ENCODE data around the gene ADGRG2.
"Not testable (repeated sequence)": the region's sequence is repeated elsewhere in the genome, so short reads cannot be mapped to it uniquely, and the experiment has no call there.

The ADGRG2 gene

GRCh38 chrX:18995221-18995620, 127.0 kb downstream of the ADGRG2 start:
- no peak for DNase-seq

DNA sequence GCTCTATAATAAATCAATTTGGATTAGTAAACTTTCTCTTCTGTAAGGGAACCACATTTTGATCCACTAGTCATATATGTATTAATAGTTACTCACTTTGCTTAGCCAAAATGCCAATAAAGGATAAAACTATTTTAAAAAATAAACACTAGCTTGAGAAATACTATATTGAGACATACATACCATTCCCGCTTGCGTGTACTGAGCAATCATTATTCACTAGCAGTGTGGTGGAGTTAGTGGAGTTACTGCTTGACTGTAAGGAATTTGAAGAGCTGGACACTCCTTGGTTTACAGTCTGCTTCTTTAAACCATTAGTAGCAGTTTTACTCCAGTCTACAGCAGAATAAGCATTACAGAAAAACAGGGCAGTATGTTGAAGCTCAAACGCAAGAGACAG, 127.6 kb downstream of the ADGRG2 start:
- no peak for DNase-seq

DNA sequence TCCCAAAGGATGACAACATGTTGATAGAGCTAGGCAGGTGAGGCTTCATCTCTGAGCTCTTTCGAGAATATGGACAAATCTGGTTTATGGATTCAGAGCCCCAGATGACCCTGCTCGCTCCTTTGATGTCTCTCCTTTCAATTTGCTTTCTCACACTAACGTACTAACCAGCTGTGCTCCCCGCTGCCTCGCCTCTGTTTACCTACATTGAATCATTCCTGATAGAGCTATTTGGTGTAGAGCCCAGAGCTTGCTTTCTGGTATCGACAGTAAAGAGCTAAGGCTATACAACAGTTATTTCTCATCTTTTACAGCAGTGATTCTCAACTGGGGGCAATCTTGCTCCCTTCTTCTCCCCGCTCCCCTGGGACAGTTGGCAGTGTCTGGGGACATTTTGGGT, 129.4 kb downstream of the ADGRG2 start:
- DNase-seq = no peak

GRCh38 chrX:18985186-18985435, 137.2 kb downstream of the ADGRG2 start:
- DNase-seq = no peak

GRCh38 chrX:18984381-18985185, 137.7 kb downstream of the ADGRG2 start:
- DNase-seq = peak; percentile 79

- peak; percentile 46 for DNase-seq
Observed at GRCh38 chrX:18983666-18984380, 138.4 kb downstream of the ADGRG2 start, which contains the start of gene PHKA2. PHKA2 (minus strand) TSS chrX:18984114; CDS start chrX:18983932, 182 bp downstream.

DNA sequence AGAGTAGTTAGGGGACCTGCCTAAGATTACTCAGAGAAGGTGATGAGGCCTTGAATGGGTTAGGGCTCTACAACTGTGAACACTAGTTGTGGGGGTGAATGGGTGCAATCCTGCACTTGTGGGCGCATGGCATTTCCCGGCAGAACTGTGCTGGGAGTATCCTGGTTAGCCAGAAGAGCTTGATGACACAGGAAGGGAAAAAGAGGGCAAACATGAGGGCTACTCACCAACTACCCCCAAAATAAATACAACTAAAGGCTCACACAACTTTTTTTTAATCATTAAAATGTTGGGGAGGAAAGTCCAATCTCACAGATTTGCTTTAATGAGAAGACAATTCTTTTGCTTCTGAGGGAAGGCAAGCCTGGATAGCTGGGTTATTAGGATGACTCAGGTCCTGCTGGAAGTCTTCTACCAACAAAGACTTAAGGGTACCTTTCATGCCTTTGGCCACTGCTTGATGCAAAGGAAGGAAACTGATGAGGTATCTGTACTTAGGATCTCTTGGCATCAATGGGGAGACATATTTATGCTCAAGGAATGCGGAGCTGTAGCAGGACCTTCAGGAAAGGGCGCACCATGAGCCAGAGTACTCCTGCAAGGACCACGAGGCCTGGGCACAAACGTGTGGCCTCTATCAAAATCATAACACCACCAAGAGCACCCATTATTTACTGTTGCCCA, 141.0 kb downstream of the ADGRG2 start:
- no peak for DNase-seq

GRCh38 chrX:18980262-18980661, 142.0 kb downstream of the ADGRG2 start:
- not testable (repeated sequence) for DNase-seq

DNA sequence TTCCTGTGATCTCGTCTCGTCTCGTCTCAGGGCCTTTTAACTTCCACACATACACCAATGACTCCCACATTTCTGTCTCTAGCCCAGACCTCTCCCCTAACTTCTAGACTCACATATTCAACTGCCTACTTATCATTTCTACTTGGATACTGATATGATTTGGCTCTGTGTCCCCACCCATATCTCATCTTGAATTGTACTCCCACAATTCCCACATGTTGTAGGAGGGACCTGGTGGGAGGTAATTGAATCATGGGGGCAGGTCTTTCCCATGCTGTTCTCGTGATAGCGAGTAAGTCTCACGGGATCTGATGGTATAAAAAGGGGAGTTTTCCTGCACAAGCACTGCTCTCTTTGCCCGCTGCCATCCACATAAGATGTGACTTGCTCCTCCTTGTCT, 147.3 kb downstream of the ADGRG2 start:
- no peak for DNase-seq

DNA sequence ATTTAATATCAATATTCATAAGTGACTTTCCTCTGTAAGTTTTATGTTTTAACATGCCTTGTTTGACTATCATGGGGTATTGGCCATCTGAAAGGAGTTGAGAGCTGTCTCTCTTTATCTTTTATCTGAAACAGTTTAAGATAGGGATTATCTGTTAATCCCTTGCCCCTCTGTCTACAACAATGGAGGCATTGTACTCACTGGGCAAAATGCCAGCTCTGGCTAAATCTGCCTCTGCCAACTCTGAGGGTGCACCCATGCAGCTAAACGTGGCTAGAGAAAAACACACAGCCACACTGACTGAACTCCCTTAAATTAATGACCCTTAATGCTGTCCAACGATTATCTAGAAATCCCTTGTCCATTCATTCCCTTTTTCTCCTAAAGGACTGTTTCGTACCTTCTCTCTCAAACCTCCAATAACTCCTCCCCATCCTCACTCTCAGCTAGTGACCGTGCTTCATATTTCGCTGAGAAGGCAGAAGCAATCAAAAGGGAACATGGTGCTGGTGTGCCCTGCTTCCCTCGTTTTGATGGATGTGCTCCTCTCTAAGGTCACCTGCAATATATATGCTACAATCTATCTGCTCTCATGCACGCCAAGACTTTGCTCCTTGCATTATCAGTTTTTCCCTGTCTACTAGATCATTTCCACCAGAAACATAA, 148.6 kb downstream of the ADGRG2 start:
- DNase-seq = no peak

DNA sequence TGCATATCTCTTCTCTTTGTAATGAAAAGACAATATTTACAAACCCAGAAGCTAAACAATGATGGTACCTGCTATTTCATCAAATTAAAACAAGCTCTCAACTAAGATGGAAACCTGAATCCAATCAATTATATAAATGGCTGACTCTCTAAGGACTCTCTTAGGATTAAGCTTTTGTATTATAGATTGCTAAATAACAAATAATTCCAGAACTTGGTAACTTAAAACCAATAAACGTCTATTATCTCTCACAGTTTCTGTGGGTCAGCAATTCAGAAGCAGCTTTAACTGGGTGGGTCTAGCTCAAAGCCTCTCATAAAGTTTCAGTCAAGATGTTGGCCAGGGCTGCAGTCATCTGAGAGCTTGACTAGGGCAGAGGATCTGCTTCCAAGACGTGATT, 150.8 kb downstream of the ADGRG2 start:
- DNase-seq = no peak

- DNase-seq = no peak
Observed at GRCh38 chrX:18970465-18970864, 151.8 kb downstream of the ADGRG2 start.

- DNase-seq = no peak
Observed at GRCh38 chrX:18966624-18967023, 155.6 kb downstream of the ADGRG2 start.

GRCh38 chrX:18964901-18965300, 157.4 kb downstream of the ADGRG2 start:
- no peak for DNase-seq

DNA sequence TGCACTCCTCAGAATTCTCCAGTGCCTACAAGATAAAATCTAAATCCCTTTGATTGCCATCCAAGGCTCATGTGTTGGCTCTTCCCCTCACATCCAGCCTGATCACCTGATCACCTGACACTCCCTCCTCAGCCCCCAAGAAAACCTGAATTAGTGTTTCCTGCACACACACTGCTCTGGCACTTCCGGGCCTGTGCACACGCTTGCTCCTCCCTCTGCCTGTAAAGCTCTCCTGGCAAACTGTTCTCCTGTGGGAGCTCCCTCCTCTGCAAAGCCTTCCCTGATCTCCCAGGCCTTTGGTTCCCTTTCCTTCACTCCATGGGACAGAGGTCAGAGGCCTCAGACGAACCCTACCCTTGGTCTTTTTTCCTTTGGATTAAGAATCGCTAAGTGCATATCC, 158.2 kb downstream of the ADGRG2 start:
- DNase-seq = no peak

- no peak for DNase-seq
Observed at GRCh38 chrX:18962329-18962728, 159.9 kb downstream of the ADGRG2 start.

GRCh38 chrX:18961686-18962085, 160.6 kb downstream of the ADGRG2 start:
- no peak for DNase-seq

DNA sequence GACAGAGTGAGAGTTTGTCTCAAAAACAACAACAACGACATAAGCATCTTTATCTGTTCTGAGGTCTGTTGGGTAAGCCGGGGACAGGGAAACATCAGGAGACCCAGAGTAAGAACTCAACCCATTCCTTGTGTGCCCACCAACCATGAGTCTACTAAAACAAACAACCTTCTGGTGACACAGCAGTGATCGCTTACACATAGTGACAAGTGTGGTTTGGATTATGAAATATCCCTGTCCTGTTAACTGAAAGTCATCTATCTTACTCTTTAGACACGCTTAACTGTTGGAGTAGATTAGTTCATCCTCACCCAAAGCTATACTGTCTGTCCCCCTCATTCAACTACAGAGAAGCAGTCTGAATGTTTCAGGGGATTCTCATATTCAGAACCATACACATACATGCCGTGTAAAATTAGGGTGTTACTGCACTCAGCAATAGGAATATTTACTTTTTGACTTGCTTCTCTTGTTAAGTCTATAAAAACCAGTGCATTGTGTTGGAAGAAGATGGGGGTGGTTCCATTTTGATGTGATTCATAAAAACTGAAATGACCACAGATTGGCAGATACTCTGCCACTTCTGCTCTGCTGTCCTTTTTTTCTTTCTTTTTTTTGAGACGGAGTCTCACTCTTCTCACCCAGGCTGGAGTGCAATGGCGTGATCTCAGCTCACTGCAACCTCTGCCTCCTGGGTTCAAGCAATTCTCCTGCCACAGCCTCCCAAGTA, 165.8 kb downstream of the ADGRG2 start:
- no peak for DNase-seq

- no peak for DNase-seq
Observed at GRCh38 chrX:18955676-18956075, 166.6 kb downstream of the ADGRG2 start.

- no peak for DNase-seq
Observed at GRCh38 chrX:18951032-18951431, 171.2 kb downstream of the ADGRG2 start.

DNA sequence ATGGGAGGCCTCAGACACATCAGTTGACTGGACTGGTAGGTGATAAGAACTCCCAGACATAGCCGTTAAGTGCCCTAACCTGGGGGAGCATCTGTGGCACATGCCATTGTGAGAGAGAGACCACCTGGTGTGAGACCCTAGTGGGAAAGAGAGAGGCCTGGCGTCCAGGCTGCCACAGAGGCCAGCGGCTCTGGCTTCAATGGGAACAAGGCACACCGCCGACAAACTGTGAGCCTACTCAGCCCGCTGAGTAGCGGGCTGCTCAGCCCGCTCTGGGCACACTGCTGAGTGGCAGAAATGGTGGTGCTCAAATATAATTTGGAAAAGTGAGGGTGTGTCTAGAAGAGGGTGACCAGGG, 172.3 kb downstream of the ADGRG2 start:
- no peak for DNase-seq

DNA sequence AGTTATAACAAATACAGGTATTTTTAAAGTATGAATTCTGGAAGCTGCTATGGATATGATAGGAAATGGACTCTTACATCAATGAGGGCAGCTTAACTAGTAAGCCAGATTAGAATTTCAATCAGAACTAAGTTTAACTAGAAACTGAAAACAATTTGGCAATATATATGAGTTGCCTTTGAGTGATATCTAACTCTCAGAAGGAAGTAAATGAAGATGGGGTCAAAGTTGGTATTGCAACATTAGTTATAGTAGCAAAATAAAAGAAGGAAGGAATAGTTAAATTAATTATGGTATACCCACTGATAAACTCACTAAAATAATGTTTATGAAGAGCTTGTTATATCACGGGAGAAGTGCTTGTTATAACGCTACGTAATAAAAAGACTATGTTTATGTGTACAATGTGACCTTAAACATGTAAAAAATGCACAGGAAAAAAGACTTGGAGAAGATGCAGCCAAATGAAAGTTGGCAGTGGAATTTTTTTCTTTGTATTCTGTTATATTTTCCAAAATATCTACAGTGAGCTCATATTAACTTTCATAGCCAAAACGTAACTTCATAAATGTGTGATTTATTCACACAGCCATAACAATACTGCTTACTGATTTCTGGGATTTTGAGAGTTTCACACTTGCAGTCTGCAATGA, 172.9 kb downstream of the ADGRG2 start:
- DNase-seq = no peak
